HUES6 (cell line): ENCODE results near the gene PDZD2.

Experiments used
- H3K27ac ChIP-seq: 2 replicates; pipeline ENCODE4 v1.7.0; 2013; ENCODE audit warnings: low read depth, mild to moderate bottlenecking, low read length, inconsistent platforms
- H3K27me3 ChIP-seq: 2 replicates; pipeline ENCODE4 v1.6.1; 2013; ENCODE audit warnings: low read length; ENCODE audit not compliant: control insufficient read depth, insufficient read depth
- H3K36me3 ChIP-seq: 2 replicates; pipeline ENCODE4 v1.6.1; 2013; ENCODE audit warnings: low read length; ENCODE audit not compliant: control insufficient read depth, insufficient read depth
- H3K4me1 ChIP-seq: 2 replicates; pipeline ENCODE4 v1.6.1; 2013; ENCODE audit warnings: low read length; ENCODE audit not compliant: control insufficient read depth, insufficient read depth
- H3K4me3 ChIP-seq: 2 replicates; pipeline ENCODE4 v1.5.1; 2013; ENCODE audit warnings: low read depth, low read length
- H3K9ac ChIP-seq: one replicate; pipeline ENCODE4 v1.6.1; 2013; ENCODE audit warnings: mild to moderate bottlenecking, low read length
- H3K9me3 ChIP-seq: 2 replicates; pipeline ENCODE4 v1.6.1; 2013; ENCODE audit warnings: low read depth, low read length; ENCODE audit not compliant: control insufficient read depth, insufficient read depth

Gene PDZD2

GRCh38 chr5:31981361-31981945 lies 342.5 kb downstream of the PDZD2 start:
- H3K36me3 ChIP-seq: no peaks in the 10 kb centered on the region
- no peak overlapping the region for H3K4me3 ChIP-seq
- no peak overlapping the region for H3K27ac ChIP-seq
- H3K4me1 ChIP-seq: no peaks in the 10 kb centered on the region; the same call in 1 of the 2 replicates
- H3K27me3 ChIP-seq: no peaks in the 10 kb centered on the region
- H3K9me3 ChIP-seq: no peaks in the 10 kb centered on the region
- H3K9ac ChIP-seq: no peak overlapping the region

GRCh38 chr5:31982027-31982426 lies 343.1 kb downstream of the PDZD2 start:
- H3K9ac ChIP-seq: no peak overlapping the region
- H3K4me1 ChIP-seq: no peaks in the 10 kb centered on the region; the same call in 1 of the 2 replicates
- H3K27ac ChIP-seq: no peak overlapping the region
- H3K4me3 ChIP-seq: no peak overlapping the region
- H3K9me3 ChIP-seq: peaks cover under 1% of the 10 kb centered on the region
- H3K36me3 ChIP-seq: no peaks in the 10 kb centered on the region
- no peaks in the 10 kb centered on the region for H3K27me3 ChIP-seq

GRCh38 chr5:31982621-31983020 lies 343.7 kb downstream of the PDZD2 start:
- Histone ChIP-seq H3K27me3 (no peaks in the 10 kb centered on the region), H3K27ac (no peak overlapping the region), H3K4me3 (no peak overlapping the region), H3K9me3 (peaks cover 6% of the 10 kb centered on the region), H3K4me1 (no peaks in the 10 kb centered on the region; the same call in 1 of the 2 replicates), H3K9ac (no peak overlapping the region), H3K36me3 (0 out of 2 replicates have a peak, but pooled peaks cover 2% of the 10 kb centered on the region)

GRCh38 chr5:31983851-31984250 lies 344.9 kb downstream of the PDZD2 start:
- Histone ChIP-seq H3K36me3 (0 out of 2 replicates have a peak, but pooled peaks cover 2% of the 10 kb centered on the region), H3K9me3 (peaks cover 11% of the 10 kb centered on the region), H3K27me3 (no peaks in the 10 kb centered on the region), H3K27ac (no peak overlapping the region), H3K4me1 (no peaks in the 10 kb centered on the region; the same call in 1 of the 2 replicates), H3K4me3 (no peak overlapping the region), H3K9ac (no peak overlapping the region)

- H3K9ac ChIP-seq: no peak overlapping the region
- no peak overlapping the region for H3K27ac ChIP-seq
- H3K36me3 ChIP-seq: 0 out of 2 replicates have a peak, but pooled peaks cover 2% of the 10 kb centered on the region
- peaks cover 11% of the 10 kb centered on the region for H3K9me3 ChIP-seq
- H3K27me3 ChIP-seq: no peaks in the 10 kb centered on the region
- H3K4me1 ChIP-seq: peaks cover 2% of the 10 kb centered on the region; the same call in 1 of the 2 replicates
- H3K4me3 ChIP-seq: no peak overlapping the region
Measured at GRCh38 chr5:31984691-31985090, 345.8 kb downstream of the PDZD2 start.

GRCh38 chr5:31986101-31986500 lies 347.2 kb downstream of the PDZD2 start:
- no peak overlapping the region for H3K4me3 ChIP-seq
- H3K27me3 ChIP-seq: no peaks in the 10 kb centered on the region
- peaks cover 11% of the 10 kb centered on the region for H3K4me1 ChIP-seq
- H3K9ac ChIP-seq: no peak overlapping the region
- H3K36me3 ChIP-seq: 0 out of 2 replicates have a peak, but pooled peaks cover 2% of the 10 kb centered on the region
- peaks cover 11% of the 10 kb centered on the region for H3K9me3 ChIP-seq
- no peak overlapping the region for H3K27ac ChIP-seq

GRCh38 chr5:31987985-31988710 lies 349.2 kb downstream of the PDZD2 start:
- no peaks in the 10 kb centered on the region for H3K27me3 ChIP-seq
- peaks cover 25% of the 10 kb centered on the region for H3K4me1 ChIP-seq
- no peak overlapping the region for H3K27ac ChIP-seq

GRCh38 chr5:31990081-31990650 lies 351.2 kb downstream of the PDZD2 start:
- peaks cover 11% of the 10 kb centered on the region for H3K9me3 ChIP-seq
- peaks cover 38% of the 10 kb centered on the region for H3K4me1 ChIP-seq
- no peak overlapping the region for H3K9ac ChIP-seq
- no peak overlapping the region for H3K4me3 ChIP-seq
- no peak overlapping the region for H3K27ac ChIP-seq
- H3K36me3 ChIP-seq: 0 out of 2 replicates have a peak, but pooled peaks cover 2% of the 10 kb centered on the region
- H3K27me3 ChIP-seq: no peaks in the 10 kb centered on the region

More at GRCh38 chr5:31987985-31988710, 349.2 kb downstream of the PDZD2 start:
- Histone ChIP-seq H3K4me3 (no peak overlapping the region), H3K9me3 (peaks cover 11% of the 10 kb centered on the region), H3K9ac (no peak overlapping the region), H3K36me3 (0 out of 2 replicates have a peak, but pooled peaks cover 2% of the 10 kb centered on the region)

- Histone ChIP-seq H3K27me3 (no peaks in the 10 kb centered on the region), H3K4me1 (peaks cover 42% of the 10 kb centered on the region), H3K9me3 (peaks cover 11% of the 10 kb centered on the region), H3K4me3 (no peak overlapping the region), H3K9ac (no peak overlapping the region), H3K27ac (no peak overlapping the region), H3K36me3 (0 out of 2 replicates have a peak, but pooled peaks cover 2% of the 10 kb centered on the region)
Measured at GRCh38 chr5:31990701-31991110, 351.8 kb downstream of the PDZD2 start.

- no peak overlapping the region for H3K9ac ChIP-seq
- H3K27me3 ChIP-seq: no peaks in the 10 kb centered on the region
- 0 out of 2 replicates have a peak, but pooled peaks cover under 1% of the 10 kb centered on the region for H3K36me3 ChIP-seq
- H3K4me3 ChIP-seq: no peak overlapping the region
- peak overlapping the region; percentile 50; the same call in 1 of the 2 replicates for H3K27ac ChIP-seq
- peaks cover 7% of the 10 kb centered on the region for H3K9me3 ChIP-seq
- peaks cover 43% of the 10 kb centered on the region for H3K4me1 ChIP-seq
Measured at GRCh38 chr5:31992377-31992776, 353.4 kb downstream of the PDZD2 start.
